GM11168 (cell line): ENCODE measurements around the gene LRRC3.

ENCODE experiments used
- in situ Hi-C: fragments of 300-500 bp; cut with MboI; formaldehyde crosslinking; loops from one replicate; pipeline ENCODE4 v1.12.0; 2022; ENCODE audit warnings: low sequenced_read_pairs; ENCODE audit not compliant: unreplicated experiment

LRRC3 gene

GRCh38 chr21:44455524-44456213, 359 bp downstream of the LRRC3 start:
- in situ Hi-C loops, result no loop called here

GRCh38 chr21:44456214-44456914, 1.1 kb downstream of the LRRC3 start:
- in situ Hi-C loops, result no loop called here

GRCh38 chr21:44456915-44457736, 1.8 kb downstream of the LRRC3 start:
- in situ Hi-C loops, result no loop called here

- in situ Hi-C loops, result no loop called here
Measured at GRCh38 chr21:44458971-44459711, 3.8 kb downstream of the LRRC3 start.

GRCh38 chr21:44459712-44460440, 4.6 kb downstream of the LRRC3 start:
- in situ Hi-C loops, result no loop called here

GRCh38 chr21:44460441-44460755, 5.1 kb downstream of the LRRC3 start:
- in situ Hi-C loops, result no loop called here

GRCh38 chr21:44461005-44461404, 5.7 kb downstream of the LRRC3 start:
- in situ Hi-C loops, result no loop called here

- in situ Hi-C loops, result no loop called here
Measured at GRCh38 chr21:44461464-44462001, 6.2 kb downstream of the LRRC3 start.

- in situ Hi-C loops, result no loop called here
Measured at GRCh38 chr21:44462086-44462833, 7.0 kb downstream of the LRRC3 start.

GRCh38 chr21:44462834-44463200, 7.5 kb downstream of the LRRC3 start:
- in situ Hi-C loops, result no loop called here

GRCh38 chr21:44463724-44464123, 8.4 kb downstream of the LRRC3 start:
- in situ Hi-C loops, result no loop called here

GRCh38 chr21:44464351-44464750, 9.0 kb downstream of the LRRC3 start:
- in situ Hi-C loops, result no loop called here

- in situ Hi-C loops, result no loop called here
Measured at GRCh38 chr21:44466351-44466954, 11.1 kb downstream of the LRRC3 start.

GRCh38 chr21:44466996-44467858, 11.9 kb downstream of the LRRC3 start:
- in situ Hi-C loops, result no loop called here

- in situ Hi-C loops, result no loop called here
Measured at GRCh38 chr21:44467859-44468195, 12.5 kb downstream of the LRRC3 start.

- in situ Hi-C loops, result no loop called here
Measured at GRCh38 chr21:44471341-44471740, 16.0 kb downstream of the LRRC3 start.

- in situ Hi-C loops, result no loop called here
Measured at GRCh38 chr21:44471996-44472395, 16.7 kb downstream of the LRRC3 start.
